ENCODE results near the gene SLC22A23.

DNA sequence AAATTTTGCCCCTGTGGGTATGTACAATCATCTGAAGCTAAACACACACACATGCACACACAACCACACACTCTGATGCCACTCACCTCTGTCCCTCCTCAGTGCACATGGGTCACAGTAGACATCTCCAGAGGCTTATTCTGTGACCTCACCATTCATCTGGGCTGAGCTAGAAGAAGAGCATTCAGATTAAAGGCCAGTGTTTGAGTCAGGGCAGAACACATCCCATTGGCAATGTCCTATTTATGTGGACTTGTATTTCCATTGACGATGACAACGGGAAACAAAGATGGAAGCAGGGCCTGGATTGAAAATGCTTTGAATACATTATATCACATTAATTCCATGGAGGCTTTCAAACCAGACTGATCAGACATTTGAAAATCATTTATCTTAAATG, 26.8 kb upstream of the SLC22A23 start:
- no peak for TF ChIP-seq EZH2phosphoT487 (IDR thresholded peaks at IDR 0.05; ENCODE audit: insufficient read depth, low read depth)
- no peak for TF ChIP-seq EZH2 (IDR thresholded peaks at IDR 0.05; ENCODE audit: insufficient read depth, poor library complexity, severe bottlenecking)
